Measurements from ENCODE around the gene PRR22.

The PRR22 gene

DNA sequence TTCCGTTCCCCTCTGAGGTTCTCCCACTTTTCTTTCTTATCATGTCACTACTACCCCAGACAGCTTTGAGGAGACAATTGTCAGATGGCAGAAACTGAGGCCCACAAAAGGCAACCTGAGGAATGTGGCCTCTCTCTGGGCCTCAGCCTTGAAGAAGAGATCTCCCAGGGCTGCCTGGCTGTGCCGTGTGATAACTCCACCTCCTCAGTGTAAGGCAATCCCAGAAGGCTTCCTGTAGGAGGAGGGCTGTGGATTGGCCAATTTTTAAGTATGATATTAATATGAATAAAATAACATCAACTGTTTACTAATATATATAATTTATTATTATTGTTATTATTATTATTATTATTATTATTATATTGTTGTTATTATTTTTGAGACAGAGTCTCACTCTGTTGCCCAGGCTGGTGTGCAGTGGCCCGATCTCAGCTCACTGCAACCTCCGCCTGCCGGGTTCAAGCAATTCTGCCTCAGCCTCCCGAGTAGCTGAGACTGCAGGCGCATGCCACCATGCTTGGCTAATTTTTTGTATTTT is 10.9 kb upstream of the PRR22 start:
- no peak for DNase-seq (ENCODE audit: insufficient read length, low spot score)
- no peak for TF ChIP-seq TAF1 (IDR thresholded peaks at IDR 0.05; ENCODE audit: low read depth, low read length)
- no peak for TF ChIP-seq PAX5 (IDR thresholded peaks at IDR 0.05; ENCODE audit: insufficient read depth, low read length, severe bottlenecking)
- no peak for TF ChIP-seq POLR2AphosphoS5 (IDR thresholded peaks at IDR 0.05; ENCODE audit: low read depth, low read length)
- TF ChIP-seq SPI1 (IDR thresholded peaks at IDR 0.05; ENCODE audit: low read depth, low read length), result no peak
- no peak for TF ChIP-seq POU2F2 (IDR thresholded peaks at IDR 0.05; ENCODE audit: low read depth, low read length)
- TF ChIP-seq POLR2A (IDR thresholded peaks at IDR 0.05; ENCODE audit: low read depth, low read length), result no peak
- no peak for FAIRE-seq

DNA sequence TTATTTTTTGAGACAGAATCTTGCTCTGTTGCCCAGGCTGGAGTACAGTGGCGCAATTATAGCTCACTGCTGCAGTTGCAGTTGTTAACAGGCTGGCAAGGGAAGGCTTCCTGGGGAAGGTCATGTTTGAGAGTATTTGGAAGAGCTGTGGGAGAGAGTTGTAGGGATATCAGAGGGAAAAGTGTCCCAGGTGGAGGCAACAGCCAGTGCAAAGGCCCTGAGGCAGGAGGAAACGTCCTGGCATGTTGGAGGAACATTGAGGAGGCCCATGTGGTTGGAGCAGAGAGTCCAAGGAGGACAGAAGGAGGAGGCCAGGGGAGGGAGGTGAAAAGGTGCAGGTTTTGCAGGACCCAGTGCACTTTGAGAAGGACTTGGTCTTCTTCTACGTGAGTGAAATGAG is 8.6 kb upstream of the PRR22 start:
- DNase-seq (ENCODE audit: insufficient read length, low spot score), result no peak
- TF ChIP-seq POLR2AphosphoS5 (IDR thresholded peaks at IDR 0.05; ENCODE audit: low read depth, low read length) (no peak), POLR2A (IDR thresholded peaks at IDR 0.05; ENCODE audit: low read depth, low read length) (no peak), PAX5 (IDR thresholded peaks at IDR 0.05; ENCODE audit: insufficient read depth, low read length, severe bottlenecking) (no peak)
- no peak for FAIRE-seq

DNA sequence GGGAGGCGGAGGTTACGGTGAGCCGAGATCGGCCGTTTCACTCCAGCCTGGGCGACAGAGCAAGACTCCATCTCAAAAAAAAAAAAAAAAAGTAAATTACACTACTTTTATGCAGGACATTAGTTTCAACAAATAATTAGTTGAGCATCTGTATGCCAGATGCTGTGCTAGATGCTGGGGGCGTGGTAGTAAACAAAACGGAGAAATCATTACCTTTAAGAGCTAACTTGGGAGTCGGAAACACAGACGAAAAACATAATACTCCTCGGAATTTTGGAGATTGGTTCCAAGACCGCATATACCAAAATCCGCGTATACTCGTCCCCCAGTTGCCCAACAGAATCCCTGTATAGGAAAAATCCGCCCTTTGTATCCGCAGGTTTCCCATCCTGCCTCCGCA is 7.7 kb upstream of the PRR22 start:
- FAIRE-seq (no peak), DNase-seq (ENCODE audit: insufficient read length, low spot score) (no peak)
- no peak for TF ChIP-seq POU2F2 (IDR thresholded peaks at IDR 0.05; ENCODE audit: low read depth, low read length)
- no peak for TF ChIP-seq POLR2AphosphoS5 (IDR thresholded peaks at IDR 0.05; ENCODE audit: low read depth, low read length)
- TF ChIP-seq POLR2A (IDR thresholded peaks at IDR 0.05; ENCODE audit: low read depth, low read length), result no peak
- no peak for TF ChIP-seq PAX5 (IDR thresholded peaks at IDR 0.05; ENCODE audit: insufficient read depth, low read length, severe bottlenecking)
- TF ChIP-seq TAF1 (IDR thresholded peaks at IDR 0.05; ENCODE audit: low read depth, low read length), result no peak
- no peak for TF ChIP-seq SPI1 (IDR thresholded peaks at IDR 0.05; ENCODE audit: low read depth, low read length)

DNA sequence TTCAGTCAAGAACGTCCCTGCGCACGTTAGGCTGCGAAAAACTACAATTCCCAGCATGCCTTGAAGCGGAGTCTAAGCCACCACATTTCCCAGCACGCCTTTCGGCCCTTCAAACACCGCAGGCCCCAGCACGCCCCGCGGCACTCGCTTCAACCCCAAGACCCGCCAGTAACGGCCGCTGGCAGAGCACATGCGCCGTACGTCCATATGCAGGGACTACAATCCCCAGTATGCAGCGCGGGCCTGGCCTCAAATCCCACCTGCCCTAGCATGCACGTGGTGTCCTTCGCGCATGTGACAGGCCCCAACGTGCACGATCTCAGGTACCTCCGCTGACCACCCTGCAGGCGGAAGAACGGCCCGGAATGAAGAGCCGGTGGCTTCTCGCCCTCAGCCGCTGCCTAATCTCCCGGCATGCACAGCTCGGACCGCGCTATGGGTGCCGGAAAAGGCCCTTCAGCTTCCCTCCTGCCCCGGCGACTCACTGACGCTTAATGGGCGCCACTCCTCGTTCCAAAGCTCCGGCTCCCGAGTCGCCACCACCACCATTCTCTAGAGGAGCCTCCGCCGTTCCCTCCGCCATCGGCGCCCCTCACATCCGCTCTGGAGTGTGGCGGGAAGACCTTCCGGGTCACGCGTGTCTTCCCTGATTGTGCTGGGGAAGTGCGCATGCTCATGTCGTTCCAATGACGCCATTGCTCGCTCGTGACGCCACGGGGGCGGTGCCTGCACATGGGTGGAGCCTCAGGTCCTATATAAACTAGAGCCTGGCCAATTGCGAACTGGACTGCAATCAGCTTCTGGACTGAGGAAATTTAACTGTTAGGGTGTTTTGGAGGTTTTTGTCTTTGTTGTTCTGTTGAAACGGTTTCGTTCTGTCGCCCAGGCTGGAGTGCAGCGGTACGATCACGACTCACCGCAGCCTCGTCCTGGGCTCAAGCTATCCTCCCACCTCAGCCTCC is 6.3 kb upstream of the PRR22 start, which contains the start of gene DUS3L:
TSS of gene DUS3L (minus strand) at position 605 of the 962 bp plus-strand sequence. CDS start at position 583, 22 bp downstream.
- TF ChIP-seq POU2F2 (IDR thresholded peaks at IDR 0.05; ENCODE audit: low read depth, low read length), result peak; percentile 86
- TF ChIP-seq POLR2A (IDR thresholded peaks at IDR 0.05; ENCODE audit: low read depth, low read length), result peak; percentile 76
- no peak for TF ChIP-seq TAF1 (IDR thresholded peaks at IDR 0.05; ENCODE audit: low read depth, low read length)
- TF ChIP-seq POLR2AphosphoS5 (IDR thresholded peaks at IDR 0.05; ENCODE audit: low read depth, low read length), result peak; percentile 80
- peak; percentile 100 for FAIRE-seq

DNA sequence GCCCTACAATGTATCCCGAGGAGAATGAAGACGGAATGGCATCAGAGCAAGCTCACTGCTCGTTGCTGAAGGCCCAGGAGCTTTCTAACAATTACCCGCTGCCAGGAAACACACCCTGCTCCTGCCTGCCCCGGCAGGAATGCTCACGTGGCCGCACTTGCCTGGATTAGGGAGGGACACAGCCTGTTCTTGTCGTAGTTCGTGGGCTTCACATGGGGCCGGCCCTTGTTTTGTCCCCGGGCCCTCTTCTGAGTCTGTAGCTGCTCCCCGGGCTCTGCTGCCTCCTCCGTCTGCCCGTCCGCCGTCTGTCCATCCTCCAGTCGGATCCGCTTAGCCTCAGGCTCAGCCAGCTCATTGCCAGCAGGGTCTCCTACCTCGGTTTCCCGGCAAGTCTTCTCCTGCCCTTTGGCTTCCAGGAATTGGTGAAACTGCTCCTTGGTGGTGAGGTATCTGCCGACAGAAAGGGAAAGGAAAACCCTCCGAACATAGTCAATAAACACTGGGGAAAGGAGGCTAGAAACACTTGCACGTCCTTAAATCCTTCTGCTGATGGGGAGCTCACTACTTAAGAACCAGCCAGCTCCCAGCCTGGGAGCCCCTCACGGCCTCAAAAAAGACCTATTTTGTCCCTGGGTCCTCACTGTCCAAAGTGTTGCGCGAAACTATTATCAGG is 5.5 kb upstream of the PRR22 start:
- DNase-seq (ENCODE audit: insufficient read length, low spot score) (no peak), FAIRE-seq (no peak)
- TF ChIP-seq PAX5 (IDR thresholded peaks at IDR 0.05; ENCODE audit: insufficient read depth, low read length, severe bottlenecking) (no peak), POU2F2 (IDR thresholded peaks at IDR 0.05; ENCODE audit: low read depth, low read length) (no peak), TAF1 (IDR thresholded peaks at IDR 0.05; ENCODE audit: low read depth, low read length) (no peak), POLR2AphosphoS5 (IDR thresholded peaks at IDR 0.05; ENCODE audit: low read depth, low read length) (no peak), SPI1 (IDR thresholded peaks at IDR 0.05; ENCODE audit: low read depth, low read length) (no peak), POLR2A (IDR thresholded peaks at IDR 0.05; ENCODE audit: low read depth, low read length) (no peak)

More for the DNA sequence above, 6.3 kb upstream of the PRR22 start, which contains the start of gene DUS3L:
- peak; percentile 99 for DNase-seq (ENCODE audit: insufficient read length, low spot score)

DNA sequence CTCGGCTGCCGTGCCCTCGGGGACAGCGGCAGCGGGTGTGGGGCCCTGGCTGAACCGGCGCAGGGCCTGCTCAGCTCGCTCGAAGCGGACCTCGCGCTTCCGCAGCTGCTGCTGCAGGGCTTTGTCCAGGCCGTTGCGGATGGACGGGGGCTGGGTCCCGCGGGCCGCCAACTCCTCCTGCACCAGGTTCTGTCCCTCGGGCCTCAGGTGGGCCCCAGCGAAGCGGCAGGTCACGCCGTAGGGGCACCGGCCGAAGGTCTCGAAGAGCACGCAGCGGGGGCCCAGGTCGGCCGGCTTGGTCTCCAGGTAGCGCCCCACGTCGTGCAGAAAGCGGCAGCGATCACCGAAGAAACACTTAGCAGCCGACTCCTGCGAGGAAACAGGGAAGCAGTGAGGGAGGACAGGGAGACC is 4.8 kb upstream of the PRR22 start:
- DNase-seq (ENCODE audit: insufficient read length, low spot score) (no peak), FAIRE-seq (no peak)

DNA sequence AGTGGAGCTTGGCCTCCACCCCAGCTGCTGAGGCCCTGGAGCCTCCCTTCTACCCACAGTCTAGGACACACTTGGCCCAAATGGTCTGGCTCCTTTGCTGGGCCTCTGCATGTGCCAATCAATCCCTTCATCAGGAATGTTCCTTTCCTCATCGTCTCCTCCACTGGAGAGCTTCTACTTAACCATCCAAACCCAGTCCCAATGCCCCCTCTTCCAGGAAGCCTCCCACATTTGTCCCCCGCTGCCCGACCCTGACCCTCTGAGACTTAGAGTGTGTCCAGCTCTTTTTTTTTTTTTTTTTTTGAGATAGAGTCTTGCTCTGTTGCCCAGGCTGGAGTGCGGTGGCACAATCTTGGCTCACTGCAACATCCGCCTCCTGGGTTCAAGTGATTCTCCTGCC is 3.9 kb upstream of the PRR22 start:
- FAIRE-seq (no peak), DNase-seq (ENCODE audit: insufficient read length, low spot score) (no peak)
- TF ChIP-seq SPI1 (IDR thresholded peaks at IDR 0.05; ENCODE audit: low read depth, low read length) (no peak), POU2F2 (IDR thresholded peaks at IDR 0.05; ENCODE audit: low read depth, low read length) (no peak), PAX5 (IDR thresholded peaks at IDR 0.05; ENCODE audit: insufficient read depth, low read length, severe bottlenecking) (no peak), TAF1 (IDR thresholded peaks at IDR 0.05; ENCODE audit: low read depth, low read length) (no peak), POLR2AphosphoS5 (IDR thresholded peaks at IDR 0.05; ENCODE audit: low read depth, low read length) (no peak), POLR2A (IDR thresholded peaks at IDR 0.05; ENCODE audit: low read depth, low read length) (no peak)

More for the DNA sequence above, 4.8 kb upstream of the PRR22 start:
- TF ChIP-seq TAF1 (IDR thresholded peaks at IDR 0.05; ENCODE audit: low read depth, low read length), result no peak
- no peak for TF ChIP-seq PAX5 (IDR thresholded peaks at IDR 0.05; ENCODE audit: insufficient read depth, low read length, severe bottlenecking)
- TF ChIP-seq POU2F2 (IDR thresholded peaks at IDR 0.05; ENCODE audit: low read depth, low read length), result no peak
- TF ChIP-seq POLR2AphosphoS5 (IDR thresholded peaks at IDR 0.05; ENCODE audit: low read depth, low read length), result no peak
- no peak for TF ChIP-seq SPI1 (IDR thresholded peaks at IDR 0.05; ENCODE audit: low read depth, low read length)
- no peak for TF ChIP-seq POLR2A (IDR thresholded peaks at IDR 0.05; ENCODE audit: low read depth, low read length)

DNA sequence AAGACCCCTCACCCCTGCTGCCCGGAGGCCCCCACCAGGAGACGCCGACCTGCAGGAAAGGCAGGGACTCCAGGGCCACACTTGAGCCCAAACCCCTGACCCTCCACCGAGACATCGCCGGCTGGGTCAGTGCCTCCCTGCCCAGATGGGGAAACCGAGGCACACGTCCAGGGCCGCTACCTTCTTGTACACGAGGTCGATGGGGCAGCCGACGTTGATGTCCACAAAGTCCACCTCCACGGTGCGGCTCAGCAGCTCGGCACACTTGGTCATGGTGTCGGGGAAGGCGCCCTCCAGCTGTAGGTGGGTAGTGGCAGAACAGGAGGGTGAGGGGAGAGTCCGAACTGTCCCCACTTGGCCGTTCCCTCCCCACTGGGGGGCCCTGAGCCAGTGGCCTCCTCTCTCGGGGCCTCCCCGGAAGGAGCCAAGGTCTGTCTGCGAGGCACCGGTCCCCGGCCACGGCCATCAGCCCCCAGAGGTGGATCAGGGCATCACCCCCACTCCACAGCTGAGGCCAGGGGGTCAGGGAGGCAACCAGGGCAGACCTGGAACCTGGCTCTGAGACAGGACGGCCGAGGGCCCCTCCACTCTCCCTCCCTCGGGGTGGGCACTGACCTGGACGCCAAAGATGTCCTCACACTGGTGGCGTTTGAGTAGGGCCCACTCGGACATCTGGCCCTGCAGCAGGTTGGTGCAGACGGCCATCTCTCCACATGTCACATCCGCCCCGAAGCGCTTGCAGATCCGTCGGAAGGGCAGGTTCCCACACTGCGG is 3.0 kb upstream of the PRR22 start:
- no peak for DNase-seq (ENCODE audit: insufficient read length, low spot score)
- TF ChIP-seq SPI1 (IDR thresholded peaks at IDR 0.05; ENCODE audit: low read depth, low read length) (no peak), POU2F2 (IDR thresholded peaks at IDR 0.05; ENCODE audit: low read depth, low read length) (no peak), TAF1 (IDR thresholded peaks at IDR 0.05; ENCODE audit: low read depth, low read length) (no peak), POLR2AphosphoS5 (IDR thresholded peaks at IDR 0.05; ENCODE audit: low read depth, low read length) (no peak), PAX5 (IDR thresholded peaks at IDR 0.05; ENCODE audit: insufficient read depth, low read length, severe bottlenecking) (no peak), POLR2A (IDR thresholded peaks at IDR 0.05; ENCODE audit: low read depth, low read length) (no peak)
- no peak for FAIRE-seq

Data from GM12891 (cell line).